Renal cortex interstitium (tissue), 11 donors: Measurements from ENCODE around the gene PPP2R5D. TPM values are rescaled to one million over a fixed set of nuclear protein-coding genes. Genes with fewer than 3 reads are reported as not detected.

Source experiments
- DNase-seq, 11 donors: peaks; one replicate each; pipeline ENCODE4 v3.0.0-alpha.2; 2013; ENCODE audit warnings: low read depth in 9 of 11, low spot score in 4 of 11; ENCODE audit errors: extremely low read depth in 1 of 11
- polyA plus RNA-seq, 3 donors: library from polyadenylated mRNA; unstranded; fragments of 120-200 nt; gene quantifications; one replicate each; pipeline ENCODE4 v1.2.1, GENCODE V29; 2013; ENCODE audit not compliant: insufficient read length in 3 of 3

PPP2R5D gene
- polyA plus RNA-seq, 3 donors = 51.0 to 66.3 (median 64.0) TPM

DNA sequence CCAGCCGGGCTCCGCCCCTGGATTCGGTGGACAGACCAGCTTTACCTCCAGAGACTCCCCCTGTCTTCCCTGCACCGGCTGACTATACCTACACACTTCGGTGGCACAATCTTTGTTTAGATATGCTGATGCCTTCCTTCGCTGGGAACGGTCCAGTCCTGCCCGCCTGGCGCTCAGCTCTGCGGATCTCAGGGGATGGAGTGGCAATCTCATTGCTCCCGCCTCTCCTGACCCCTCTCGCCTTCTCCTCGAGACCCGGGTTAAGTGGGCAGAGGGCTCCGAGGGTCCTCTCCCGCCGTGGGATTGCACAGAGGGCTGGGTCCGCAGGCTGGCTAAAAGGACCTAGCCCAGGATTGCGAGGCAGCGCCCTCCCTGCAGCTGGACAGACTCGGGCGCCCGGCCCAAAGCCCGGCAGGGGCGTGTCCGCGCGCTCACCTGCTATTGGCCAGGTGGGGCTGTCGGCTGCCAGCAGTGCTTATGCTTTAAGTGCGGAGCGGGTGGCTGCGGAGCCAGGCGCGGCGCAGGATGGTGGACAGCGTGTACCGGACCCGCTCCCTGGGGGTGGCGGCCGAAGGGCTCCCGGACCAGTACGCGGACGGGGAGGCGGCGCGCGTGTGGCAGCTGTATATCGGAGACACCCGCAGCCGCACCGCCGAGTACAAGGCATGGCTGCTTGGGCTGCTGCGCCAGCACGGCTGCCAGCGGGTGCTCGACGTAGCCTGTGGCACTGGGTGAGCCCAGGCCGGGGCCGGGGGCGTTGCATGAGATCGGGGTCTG lies 23.9 kb upstream of the PPP2R5D start, which contains the start of gene GNMT:
GNMT (plus strand) TSS at position 512 of the 777 bp plus-strand sequence; CDS start at position 526, 14 bp downstream.
- DNase-seq = peak in 4 of 11 donors; percentile 18 to 48 (median 48)

DNA sequence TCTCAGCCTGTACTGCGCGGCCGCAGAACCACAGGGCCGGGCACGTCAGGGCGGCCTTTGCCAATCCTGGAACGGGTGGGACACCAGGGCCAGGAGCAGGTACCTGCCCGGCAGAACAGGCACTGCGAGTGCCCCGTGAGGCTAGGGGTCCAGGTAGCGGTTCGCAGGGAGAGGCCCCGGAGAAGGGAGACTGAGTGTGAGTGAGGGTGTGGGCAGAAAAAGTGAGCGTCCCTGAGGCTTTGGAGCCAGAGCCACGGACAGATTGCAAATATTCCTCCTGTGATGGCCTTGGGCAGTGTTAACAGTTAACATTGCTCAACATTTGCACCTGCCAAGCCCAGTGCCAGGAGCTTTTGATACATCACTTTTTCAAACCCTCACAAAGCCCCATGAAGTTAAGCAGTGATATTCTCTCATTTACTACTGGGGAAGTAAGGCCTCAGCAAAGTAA lies 23.3 kb upstream of the PPP2R5D start:
- no peak for DNase-seq

- DNase-seq = no peak
These were observed 22.3 kb upstream of the PPP2R5D start for GRCh38 chr6:42962096-42962495.

GRCh38 chr6:42962502-42963178 lies 21.7 kb upstream of the PPP2R5D start:
- no peak for DNase-seq

DNA sequence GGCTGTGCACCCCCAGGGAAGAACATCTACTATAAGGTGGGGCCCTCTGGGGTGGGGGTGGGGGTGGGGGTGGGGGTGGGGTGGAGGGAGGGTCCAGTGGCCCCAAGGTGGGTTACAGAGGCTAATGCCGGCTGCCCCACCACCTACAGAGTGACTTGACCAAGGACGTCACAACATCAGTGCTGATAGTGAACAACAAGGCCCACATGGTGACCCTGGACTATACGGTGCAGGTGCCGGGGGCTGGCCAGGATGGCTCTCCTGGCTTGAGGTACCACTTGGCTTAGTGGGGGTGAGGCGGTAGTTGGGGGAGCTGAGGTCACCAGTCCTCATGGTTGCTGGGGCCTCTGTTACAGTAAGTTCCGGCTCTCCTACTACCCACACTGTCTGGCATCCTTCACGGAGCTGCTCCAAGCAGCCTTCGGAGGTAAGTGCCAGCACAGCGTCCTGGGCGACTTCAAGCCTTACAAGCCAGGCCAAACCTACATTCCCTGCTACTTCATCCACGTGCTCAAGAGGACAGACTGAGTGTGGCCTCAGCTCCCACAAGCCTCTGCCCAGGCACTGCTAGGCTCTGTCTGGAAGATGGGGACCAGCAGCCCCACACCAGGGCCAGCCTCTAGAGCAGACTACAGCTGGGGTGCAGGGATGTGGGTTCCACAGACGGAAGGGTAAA lies 21.1 kb upstream of the PPP2R5D start:
- no peak for DNase-seq

- DNase-seq = peak in 1 of 11 donors; percentile 12
These were observed 20.3 kb upstream of the PPP2R5D start for GRCh38 chr6:42963855-42964605.

DNA sequence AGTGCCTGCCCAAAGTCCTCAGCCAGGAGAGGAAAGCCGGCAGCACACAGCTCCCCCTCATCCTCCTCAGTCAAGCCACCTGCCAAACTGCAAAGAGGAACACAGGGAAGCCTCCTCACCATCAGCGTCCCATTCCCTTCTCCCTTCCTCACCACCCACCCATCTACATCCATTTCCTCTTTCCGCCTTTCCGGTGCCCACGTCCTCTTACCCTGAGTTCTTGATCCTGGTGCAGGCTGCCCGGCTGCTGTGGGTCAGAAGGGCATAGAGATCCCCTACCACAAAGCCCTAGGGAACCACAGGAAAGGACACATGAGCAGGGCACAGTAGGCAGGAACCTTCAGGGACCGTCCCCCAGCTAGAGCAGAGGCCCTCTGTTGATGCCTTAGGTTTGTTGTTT lies 17.8 kb upstream of the PPP2R5D start:
- DNase-seq = no peak

DNA sequence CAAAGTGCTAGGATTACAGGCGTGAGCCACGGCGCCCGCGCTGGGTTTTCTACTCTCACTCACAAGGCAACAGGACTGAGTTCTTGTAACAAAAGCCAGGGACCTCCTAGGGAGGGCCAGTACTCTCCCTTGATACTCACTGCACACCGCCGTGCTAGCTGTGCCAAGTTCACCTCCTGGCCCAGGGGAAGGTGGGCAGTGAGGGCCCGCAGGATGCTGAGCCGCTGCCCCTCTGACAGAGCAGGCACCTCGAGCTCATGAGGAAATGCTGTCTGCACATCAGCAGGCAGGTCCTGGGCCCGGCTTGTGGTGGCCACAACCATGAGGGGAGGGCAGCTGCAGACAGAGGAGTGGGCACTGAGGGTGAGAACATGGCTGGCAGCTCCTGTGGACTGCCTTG lies 17.1 kb upstream of the PPP2R5D start:
- DNase-seq = no peak

DNA sequence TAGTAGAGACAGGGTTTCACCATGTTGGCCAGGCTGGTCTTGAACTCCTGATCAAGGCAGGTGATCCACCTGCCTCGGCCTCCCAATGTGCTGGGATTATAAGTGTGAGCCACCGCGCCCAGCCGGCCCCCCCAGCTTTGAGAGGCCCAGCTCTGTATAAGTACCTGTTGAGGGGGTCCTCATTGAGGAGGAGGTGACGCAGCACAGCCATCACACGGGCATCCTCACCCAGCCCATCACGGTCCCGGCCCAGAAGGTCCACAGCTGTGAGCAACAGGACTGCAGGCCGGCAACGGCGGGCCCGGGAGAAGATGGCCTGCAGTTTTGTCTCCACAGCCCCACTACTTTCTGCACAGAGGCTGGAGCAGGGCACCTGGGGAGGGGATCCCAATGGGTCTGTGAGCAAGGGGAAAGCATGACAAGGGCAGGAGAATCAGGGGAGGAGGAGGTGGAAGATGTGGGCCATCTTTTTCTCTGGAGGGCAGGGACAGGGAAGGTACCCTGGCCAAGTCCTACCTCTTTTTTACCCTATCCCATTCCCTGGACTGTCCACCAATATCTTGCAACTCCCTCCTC lies 16.2 kb upstream of the PPP2R5D start:
- no peak for DNase-seq

GRCh38 chr6:42968783-42969182 lies 15.6 kb upstream of the PPP2R5D start:
- DNase-seq = no peak

DNA sequence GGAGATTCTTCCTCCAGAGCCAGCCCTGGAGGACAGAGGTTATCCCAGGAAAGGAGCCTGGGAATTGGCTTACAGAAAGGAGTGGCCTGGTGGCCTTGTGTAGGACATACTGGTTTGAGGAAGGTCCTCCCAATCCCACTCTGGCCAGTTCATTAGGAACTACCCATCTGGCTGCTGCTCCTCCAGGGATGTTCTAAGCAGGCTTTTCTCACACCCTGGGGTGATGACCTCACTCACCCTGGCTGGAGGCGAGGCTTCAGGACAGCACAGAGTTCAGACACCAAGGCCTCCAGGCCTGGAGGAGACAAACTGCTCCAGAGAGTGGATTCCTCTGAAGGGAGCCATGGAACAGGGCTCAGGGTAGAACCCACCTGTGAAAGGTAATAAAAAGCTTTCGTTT lies 14.9 kb upstream of the PPP2R5D start:
- no peak for DNase-seq

GRCh38 chr6:42969934-42970333 lies 14.4 kb upstream of the PPP2R5D start:
- no peak for DNase-seq

DNA sequence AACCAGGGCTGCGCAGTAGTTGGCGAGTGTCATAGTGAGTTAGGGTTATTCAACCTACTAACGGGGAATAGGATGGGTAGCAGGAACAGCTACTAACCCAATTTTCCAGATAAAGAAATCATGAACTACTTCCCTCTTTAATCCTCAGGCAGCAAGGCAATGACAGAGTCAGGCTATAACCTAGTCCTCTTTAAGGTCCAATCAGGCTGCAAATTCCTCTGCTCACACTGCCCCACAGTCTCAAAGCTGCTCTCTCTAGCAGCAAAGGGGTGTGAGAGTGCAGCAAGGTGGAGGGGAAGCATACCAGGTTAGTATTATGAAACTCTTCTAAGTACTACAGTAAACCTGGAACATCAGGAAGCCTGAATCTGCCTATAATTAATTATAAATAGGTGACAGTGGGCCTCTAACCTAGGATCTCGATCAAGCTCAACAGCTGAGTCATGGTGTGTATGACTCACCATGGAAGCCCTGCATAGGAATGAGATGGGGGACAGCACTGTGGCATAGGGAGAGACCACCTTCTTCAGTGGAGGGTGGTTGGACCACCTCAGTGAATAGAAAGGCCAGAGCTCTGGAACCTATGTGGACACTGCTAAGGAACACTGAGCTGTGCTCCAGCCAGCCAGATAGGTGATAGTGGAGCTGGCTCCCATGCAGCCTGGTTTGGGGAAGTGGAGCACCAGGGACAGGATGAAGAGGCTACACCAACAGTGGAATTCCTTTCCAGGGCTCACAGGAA lies 13.3 kb upstream of the PPP2R5D start:
- DNase-seq = no peak

- no peak for DNase-seq
These were observed 12.5 kb upstream of the PPP2R5D start for GRCh38 chr6:42971746-42972327.

DNA sequence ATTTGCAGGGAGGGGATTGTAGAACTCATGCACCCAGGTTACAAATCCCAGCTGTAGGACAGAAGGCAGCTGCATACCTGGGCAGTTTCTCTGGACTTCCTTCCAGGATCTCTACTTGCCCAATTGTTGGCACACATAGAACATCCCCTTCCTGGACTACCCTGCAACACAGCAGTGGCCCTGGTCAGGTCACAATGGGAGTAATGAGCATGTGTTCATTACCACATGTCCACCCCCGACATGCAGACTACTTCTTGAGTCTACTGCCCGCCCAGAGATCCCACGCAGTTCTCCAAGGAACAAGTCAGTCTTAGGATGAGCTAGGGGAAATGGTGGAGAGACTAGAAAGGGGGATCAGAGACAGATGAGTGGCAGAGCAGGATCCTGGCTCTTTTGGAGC lies 10.4 kb upstream of the PPP2R5D start:
- DNase-seq = no peak

DNA sequence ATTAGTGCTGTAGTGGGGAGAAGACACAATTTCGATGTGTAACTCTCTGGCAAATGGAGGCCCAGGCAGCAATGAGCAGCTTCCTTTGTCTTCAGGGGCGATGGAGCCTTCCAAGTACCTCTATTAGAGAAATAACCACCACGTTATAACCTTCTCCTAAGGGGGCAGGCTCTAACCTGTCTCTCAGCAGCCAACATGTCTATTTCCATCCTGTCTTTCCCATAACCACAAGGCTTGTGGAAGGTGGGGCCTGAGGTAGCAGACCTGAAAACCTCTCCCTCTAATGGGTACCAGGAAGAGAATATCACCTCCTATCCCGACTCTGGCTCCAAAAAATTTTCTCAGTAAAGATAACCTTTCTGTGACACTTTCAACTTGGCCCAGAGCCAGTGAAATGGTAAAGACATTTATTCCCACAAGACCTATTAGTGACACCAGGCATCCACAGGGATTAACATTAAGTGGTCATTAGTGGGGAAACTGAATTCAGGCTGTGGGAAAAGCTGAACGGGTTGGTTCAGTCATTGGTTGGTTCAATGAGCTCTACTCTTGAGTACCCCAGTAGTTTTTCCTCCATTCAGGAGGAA lies 9.4 kb upstream of the PPP2R5D start:
- no peak for DNase-seq

DNA sequence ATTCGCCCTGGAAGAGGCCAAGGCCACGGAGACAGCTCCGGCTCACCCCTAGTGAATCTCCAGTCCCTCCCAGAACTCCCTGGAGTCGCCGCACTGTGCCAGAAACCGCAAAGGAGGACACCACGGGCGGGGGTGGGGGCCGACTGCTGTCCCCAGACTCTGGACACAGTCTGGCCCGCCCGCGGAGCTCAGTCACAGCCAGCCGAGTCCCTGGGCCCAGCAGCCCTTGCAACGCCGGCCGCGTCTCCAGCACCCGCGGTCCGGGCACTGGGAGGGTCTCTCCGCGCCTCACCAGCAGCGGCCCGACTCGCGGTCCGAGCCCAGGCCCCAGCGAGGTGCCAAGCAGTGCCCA lies 5.9 kb upstream of the PPP2R5D start:
- no peak for DNase-seq
